GM18858 (cell line): ENCODE results near the gene DNAI1.
A peak's percentile ranks its signal among the peaks of the same experiment; 100 is the strongest.
"Not testable (repeated sequence)": the region's sequence is repeated elsewhere in the genome, so short reads cannot be mapped to it uniquely, and the experiment has no call there.

Source experiments
- ATAC-seq: cut with Tn5 transposase; IDR thresholded peaks from one replicate; pipeline ENCODE4 v1.9.1; 2021; ENCODE audit not compliant: unreplicated experiment

DNAI1 gene

DNA sequence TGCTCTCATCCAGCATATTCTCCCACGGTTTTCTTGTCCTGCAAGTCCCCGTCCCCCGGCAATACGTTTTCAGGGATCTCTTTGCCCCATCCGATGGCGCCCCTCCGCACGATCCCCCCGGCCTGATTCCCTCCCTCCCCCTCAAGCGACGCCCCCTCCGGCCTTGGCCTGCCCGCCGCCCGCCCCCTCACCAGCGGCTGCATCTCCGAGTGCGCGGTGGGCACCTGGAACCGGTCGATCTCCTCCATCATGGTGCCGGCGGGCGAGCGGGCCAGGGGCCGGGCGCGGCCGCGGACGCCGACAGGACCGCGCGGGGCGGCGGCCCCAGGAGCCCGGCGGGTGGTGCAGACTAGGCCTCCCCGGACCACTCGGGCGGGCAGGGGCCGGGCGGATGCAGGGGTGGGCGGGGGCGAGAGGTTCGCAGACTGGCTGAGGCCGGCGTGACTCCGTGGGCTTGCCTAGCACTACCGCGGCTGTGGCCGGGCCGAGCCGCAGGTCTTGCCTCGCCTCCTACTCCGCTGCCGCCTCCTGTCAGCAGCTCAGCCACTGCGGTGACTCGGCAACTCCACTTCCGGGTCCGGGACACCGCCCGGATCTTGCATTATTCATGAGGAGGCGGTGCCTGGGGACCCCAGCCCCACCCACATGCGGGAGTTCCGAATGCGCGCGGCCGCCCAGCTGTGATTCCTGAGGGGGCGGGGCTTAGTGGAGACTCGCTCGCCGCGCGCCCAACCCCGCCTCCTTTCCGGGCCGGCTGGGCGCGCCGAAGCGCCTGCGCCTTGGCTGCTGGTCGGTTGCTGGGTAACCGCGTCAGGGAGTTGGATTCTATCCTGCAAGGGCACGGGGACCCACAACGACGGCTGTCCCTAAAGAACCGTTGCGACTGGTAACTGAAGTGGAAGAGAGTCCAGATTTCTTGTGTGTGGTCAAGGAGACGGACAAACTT is at the start of gene DNAI1, which contains the start of gene FAM219A:
Gene DNAI1, plus strand, starts transcription at position 793 of the 946 bp plus-strand sequence. CDS start 201 bp downstream, outside the sequence.
Gene FAM219A, minus strand, starts transcription at position 558 of the 946 bp plus-strand sequence. Its CDS starts 307 bp downstream, at position 251.
- ATAC-seq = peak; percentile 97

DNA sequence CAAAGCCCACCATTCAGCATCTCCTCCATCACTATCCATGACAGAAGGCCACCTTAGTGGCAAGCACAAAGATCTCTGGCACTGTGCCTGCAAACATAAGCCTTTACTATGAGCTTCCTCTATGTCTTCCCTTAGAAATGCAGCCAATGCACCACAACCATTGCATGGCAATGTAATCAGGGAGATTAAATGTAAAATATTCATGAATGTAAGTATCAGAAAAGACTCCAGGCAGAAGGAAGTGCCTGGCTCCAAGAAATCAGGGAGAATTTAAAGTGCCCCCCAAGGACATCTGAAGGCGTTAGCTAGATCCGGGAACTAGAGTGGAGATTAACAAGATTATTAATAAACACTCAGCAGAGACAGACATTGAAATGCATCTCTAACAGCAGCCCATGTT is 49.5 kb upstream of the DNAI1 start:
- ATAC-seq = no peak

DNA sequence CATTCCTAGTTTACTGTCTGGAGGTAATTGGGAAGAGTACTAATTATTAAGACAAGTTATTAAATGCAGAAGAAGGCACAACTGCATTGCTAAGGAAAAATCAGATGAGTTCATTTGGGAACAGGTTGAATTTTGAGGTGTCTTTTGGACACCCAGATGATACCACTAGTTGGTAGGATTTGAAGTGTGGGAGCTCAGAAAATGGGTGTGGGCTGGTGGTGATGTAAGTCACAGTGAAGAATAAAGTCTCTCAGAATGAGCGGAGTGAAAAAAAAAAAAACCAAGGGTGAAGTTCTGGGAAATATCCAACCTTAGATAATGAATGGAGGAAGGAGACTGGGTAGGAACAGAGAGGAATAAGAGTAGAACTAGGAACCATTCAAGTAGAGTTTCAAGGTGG is 46.3 kb upstream of the DNAI1 start:
- ATAC-seq = no peak

DNA sequence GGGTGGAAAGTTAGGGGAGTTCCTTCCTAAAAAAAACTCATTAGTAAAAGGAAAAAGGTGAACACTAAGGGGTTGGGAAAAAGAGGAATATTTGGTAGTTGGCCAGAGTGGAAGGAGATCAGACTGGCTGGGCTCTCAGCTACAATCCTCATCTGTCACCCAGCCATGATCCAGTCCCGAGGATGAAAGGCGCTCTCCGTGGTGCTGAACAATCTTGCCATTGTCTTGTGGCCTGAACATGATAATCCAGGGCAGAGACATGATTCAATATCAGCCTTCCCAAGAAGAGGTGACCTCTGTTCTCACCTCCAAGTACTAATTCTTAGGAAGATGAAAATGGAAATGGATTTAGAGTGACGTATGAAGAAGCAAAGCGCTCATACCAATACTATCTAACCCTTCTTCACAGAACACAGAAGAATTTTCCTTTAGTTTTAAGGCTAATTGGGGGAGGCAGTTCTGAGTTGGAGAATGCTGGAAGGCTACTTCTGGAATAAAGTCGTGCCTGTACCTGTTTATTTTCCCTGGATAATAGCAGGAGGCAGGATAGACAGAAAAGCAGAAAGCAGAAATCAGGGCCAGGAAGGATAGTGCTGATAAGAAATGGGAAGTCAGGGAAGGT is 45.3 kb upstream of the DNAI1 start:
- ATAC-seq = no peak

DNA sequence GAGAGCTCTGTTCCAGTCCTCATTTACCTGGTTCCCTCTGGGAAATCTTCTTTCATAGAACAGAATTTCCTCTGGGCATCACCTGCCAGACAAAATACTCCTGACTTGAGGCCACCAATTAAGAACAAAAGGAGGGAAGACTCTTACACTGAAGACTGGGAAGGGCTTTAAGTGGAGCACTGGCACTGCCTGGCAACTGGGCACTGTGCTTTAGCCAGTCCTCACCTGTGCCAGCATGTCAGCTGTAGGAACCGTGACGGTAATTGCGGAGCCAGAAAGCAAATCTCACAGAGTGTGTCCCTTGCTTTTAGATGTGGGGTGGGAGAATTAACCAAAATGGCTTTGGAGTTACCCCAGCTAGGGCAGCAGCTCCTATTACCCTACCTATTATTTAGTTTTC is 40.9 kb upstream of the DNAI1 start:
- no peak for ATAC-seq

DNA sequence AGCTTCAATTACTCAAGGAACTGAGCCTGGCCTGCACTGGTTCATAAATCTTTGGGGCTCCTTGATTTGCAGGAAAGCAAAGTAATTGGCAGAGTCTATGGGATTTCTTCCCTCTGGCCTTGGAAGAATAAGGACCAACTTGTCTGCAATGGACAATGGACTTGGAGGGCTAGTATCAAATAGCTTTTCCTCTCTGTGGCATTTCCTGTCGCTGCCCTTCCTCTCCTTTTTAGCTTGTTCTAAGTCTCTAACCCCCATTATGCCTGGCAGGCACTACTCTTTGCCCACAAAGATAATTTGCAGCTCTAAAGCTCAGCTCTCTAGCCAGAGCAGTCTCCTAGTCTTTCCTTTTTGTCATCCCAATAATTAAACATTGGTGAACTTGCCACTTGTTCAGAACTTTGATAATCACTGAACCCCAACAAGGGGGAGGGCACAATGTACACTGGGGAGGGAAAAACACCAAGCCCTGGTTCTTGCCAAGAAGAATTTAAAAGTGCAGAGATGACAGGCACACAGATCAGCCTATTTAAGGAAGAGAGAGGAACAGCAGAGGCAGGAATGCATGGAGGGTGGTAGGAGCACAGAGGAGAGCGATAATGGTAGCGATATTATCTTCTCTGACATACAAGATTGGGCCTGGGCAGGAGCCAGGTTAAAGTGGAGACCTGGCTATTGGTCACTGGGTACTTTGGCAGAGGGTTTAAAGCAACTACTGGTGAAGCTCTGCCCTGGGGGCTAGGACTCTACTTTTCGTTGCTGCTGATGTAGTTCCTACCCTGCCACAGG is 38.7 kb upstream of the DNAI1 start:
- ATAC-seq = no peak

DNA sequence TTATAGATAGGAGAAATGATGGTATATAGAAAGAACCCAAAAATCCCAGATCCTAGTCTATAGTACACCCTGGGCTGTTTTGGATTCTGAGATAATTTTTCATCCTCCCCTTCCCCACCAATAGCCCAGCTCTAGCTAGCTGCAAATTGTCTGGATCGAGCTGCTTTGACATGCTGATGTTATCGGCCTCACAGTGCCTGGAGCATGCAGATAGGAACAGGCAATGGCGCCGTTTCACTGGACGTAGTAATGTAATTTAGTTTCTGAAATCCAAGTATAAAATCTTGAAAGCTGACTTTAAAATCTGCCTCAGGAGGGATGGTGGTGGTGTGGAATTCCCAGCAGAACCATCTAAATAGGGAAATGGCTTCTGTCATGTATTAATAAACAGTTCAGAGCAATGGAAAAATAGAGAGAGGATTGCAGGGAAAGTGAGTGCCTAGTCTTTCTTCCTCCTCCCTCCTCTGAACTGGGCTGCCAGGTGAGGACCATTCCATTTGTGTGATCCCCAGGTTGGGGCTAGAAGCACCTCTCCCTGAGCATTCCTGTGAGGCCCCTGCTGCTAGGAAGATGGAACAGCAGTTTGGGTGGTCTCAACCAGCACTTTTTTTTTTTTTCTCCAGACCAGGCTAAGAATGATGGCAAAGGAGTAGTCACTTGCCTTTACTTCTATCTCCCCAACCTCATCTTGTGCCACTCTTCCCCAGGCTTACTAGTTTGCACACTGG is 32.1 kb upstream of the DNAI1 start:
- no peak for ATAC-seq

DNA sequence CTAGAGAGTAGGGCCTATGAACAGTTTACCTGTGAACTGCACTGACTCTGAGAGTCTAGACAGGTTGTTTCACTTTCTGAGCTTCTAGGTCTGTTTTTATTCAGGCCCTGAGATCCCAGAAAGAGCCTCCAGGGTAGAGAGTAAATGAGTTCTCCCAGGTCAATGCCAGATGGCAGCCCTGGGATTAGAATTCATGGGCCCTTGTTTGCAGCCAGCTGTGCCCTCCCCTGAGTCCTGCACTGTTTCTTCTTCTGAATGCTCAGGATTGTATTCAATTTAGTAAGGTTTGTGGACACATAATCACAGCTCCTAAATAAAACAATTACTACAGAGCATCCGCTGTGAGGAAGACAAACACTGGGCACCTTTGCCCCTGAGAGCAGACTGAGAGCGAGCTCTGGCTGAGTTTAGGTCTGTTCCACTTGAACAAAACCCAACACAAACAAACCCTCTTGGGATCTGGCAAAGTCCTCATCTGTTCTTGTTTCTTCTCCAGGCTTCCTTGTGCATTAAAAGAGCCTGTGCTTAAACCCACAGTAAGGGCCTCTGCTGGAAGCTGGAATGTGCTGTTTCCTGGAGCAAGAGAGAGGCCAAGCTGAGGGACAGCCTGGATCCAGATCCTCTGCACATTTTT is 30.2 kb upstream of the DNAI1 start:
- ATAC-seq = no peak

DNA sequence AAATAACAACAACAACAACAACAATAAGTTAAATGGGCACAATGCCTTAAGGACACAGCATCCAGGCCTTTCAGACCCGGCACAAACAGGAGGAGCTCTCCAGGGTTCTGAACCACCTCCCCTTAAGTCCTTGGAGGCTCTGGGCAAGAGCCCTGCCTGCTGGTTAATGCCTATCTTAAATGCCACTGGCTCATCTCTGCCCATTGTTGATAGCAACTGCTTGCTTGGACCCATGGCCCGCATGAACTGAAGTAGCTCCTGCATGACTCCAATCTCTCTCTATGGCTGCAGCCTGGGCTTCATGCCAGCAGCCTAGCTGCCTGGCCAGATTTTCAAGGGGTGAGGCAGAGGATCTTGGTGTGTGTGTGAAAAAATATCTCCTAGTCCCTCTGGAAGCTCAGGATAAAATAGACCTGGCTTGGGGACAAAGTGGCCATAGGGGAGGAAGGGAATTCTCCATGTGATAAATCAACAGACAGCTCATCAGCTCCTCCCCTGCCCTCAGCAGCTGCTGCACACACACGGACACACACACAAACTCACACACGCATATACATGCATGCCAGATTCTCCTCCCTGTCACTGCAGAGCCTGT is 27.7 kb upstream of the DNAI1 start:
- ATAC-seq = no peak

DNA sequence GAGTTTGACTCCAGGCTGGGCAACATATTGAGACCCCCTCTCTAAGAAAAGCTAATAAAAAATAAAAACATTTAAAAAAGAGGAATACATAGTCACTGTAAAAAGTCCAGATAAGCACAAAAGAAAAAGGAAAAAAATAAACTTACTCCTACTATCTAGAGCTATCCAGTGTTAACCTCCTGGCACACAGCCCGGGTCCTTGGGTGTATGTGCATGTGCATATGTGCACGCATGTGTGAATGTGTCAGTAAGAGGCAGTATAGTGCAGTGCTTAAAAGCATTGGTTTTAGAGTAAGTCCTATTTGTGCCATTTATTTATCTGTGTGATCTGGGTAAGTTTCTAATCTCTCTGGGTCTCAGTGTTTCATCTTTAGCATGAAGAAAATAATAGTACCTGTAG is 26.9 kb upstream of the DNAI1 start:
- ATAC-seq = no peak

DNA sequence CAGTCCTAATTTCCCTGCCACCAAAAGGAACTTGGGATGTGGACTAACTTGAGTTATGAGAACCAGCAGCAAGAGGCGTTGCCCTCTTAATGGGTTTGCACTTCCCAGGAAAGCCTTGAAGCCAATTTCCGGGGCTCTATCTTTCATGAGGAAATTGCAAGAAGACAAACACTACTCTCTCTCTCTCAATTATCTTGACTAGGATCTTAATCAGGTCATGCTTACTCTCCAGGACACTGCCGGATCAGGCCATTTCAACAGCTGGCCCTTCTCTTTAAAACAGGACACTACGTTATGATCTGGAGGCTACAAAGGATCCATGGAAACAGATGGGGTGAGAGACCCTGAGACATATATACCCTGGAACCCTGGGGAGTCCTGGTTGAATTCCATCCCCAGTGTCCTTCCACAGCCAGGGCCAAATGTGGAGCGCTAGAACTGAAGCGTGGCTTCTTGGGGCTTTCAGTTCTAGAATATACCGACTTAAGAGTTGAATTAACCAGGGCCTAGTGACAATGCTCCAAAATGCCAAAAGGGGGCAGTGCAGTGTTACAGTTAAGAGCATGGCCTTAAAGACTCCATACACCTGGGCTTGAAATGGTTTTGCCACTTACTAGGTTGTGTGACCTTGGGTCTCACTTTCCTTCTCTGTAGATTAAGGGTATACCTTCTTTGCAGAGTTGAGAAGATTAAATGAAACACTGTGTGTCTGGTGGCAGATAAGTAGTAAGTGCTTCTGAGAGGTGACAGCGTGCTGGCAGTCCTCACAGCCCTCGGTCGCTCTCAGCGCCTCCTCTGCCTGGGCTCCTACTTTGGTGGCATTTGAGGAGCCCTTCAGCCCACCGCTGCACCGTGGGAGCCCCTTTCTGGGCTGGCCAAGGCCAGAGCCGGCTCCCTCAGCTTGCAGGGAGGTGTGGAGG is 21.3 kb upstream of the DNAI1 start:
- no peak for ATAC-seq

DNA sequence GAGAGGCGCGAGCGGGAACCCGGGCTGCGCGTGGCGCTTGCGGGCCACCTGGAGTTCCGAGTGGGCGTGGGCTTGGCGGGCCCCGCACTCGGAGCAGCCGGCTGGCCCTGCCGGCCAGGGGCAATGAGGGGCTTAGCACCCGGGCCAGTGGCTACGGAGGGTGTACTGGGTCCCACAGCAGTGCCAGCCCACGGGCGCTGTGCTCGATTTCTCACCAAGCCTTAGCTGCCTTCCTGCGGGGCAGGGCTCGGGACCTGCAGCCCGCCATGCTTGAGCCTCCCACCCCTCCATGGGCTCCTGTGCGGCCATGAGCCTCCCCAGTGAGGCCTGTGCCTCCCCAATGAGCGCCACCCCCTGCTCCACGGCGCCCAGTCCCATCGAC is 20.7 kb upstream of the DNAI1 start:
- not testable (repeated sequence) for ATAC-seq

DNA sequence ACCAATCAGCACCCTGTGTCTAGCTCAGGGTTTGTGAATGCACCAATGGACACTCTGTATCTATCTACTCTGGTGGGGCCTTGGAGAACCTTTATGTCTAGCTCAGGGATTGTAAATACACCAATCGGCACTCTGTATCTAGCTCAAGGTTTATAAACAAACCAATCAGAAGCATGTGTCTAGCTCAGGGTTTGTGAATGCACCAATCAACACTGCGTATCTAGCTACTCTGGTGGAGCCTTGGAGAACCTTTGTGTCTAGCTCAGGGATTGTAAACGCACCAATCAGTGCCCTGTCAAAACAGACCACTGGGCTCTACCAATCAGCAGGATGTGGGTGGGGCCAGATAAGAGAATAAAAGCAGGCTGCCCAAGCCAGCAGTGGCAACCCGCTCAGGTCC is 20.1 kb upstream of the DNAI1 start:
- ATAC-seq = not testable (repeated sequence)

DNA sequence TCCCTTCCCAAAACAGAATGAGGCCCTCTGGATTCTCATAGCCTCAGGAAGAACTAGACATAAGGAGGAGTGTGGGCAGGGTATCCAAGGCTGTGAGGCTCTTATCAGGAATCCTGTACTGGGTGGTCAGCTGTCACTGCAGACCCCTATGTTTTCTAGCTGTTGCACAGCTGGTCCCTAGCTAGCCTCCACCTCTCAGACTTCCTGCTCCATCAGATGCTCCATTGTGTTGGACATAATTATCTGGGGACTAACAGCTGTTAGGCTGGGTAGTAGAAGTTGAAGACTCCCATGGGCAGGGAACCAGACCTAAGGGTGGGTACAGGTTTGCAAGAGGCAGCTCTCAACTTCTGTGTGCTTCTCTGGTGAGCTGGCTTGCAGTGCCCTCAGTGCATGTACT is 18.6 kb upstream of the DNAI1 start:
- no peak for ATAC-seq

DNA sequence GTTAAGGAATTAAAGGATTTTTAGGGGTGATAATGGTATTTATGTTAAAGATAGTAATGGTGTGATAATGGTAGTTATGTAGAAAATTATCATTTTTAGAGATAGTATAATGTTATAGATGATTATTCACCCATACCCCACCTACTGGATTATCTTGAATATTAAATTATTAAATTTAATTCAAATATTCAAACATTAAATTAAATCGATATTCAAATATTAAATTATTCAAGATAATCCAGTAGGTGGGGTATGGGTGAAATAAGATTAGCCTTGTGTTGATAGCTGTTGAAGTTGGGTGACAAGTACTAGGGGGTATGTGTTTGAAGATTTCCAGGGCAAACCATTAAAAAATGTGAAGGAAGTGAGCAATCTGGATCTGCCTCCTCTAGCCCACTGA is 15.8 kb upstream of the DNAI1 start:
- ATAC-seq = no peak

DNA sequence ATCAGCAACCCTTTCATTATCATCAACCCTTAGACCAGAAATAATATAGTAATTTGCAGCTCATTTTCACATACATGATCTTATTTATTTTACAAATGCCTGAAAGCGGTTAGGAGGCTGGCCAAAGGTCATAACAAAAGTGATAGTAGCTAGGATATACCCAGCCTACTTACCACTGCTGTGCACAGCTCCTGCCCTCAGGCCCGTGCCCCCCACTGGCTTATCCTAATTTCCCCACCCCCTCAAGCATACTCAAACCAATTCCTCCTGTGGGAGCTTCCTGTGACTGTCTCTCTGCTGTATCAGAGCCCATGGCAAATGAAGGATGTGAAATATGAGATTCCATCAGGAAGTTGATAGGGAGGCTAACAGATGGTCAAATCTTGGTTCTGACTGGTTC is 15.1 kb upstream of the DNAI1 start:
- ATAC-seq = no peak

DNA sequence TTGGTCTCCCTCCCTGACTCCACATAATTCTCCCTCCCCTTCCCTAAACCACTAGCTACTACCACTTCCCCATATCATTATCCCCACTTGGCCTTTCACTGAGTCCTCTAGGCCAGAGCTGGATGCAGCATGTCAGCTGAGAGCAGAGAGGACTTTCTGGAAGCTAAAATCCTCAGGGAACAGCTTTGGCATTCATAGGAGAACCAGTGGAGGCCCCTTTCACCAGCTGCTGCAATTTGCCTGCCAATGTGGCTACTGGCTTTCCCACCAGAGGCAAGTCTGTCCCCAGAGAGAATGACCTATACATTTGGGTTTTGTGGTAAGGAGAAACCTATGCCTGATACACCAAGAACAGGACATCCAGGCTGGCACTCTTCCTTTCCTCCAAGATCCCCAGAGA is 14.6 kb upstream of the DNAI1 start:
- no peak for ATAC-seq

DNA sequence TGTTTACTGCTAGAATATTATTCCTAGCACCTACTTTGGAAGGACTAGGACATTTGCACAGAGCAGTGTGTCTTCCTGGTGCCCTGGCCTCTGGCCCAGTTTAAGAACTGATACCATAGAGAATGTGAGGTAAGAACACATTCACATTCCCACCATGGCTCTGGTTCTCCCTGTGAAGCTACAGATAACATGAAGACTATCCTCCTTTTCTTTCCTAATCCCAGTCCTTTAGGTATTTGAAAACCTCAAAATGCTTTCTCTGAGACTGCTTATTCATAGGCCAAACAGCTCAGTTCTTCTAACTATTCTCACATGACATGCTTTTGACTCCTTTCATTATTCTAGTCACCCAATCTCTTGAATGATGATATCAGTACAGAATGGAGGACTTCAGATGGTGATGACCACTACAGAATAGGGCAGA is 12.1 kb upstream of the DNAI1 start:
- no peak for ATAC-seq

DNA sequence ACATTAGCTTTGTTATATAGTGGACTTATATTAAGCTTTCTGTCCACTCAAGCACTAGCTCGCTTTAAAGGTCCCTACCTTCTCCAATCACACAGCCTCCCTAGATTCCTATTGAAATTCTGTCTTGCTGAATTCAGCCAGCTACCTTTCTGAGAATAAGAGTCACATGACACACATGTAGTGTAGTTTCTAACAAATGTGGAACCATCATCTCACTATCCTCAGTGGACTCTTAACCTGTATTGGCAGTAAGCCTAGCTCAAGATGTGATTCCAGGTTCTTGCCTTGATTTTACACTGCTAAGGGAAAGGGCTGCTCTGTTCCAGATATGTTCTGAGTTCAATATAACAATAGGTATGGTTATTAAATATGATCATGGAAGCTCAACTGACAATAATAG is 11.7 kb upstream of the DNAI1 start:
- ATAC-seq = no peak
